Activated B cell treated with CpG ODN at 0.5 μM for 24 hours (primary cell): ENCODE data around the gene ADAMTS13. TPM values are rescaled to one million over a fixed set of nuclear protein-coding genes. Genes with fewer than 3 reads are reported as not detected.

ENCODE experiments used
- ATAC-seq: fragments of 200-7000 bp; cut with Tn5 transposase; one replicate; pipeline ENCODE4 v1.10.0; 2021; ENCODE audit warnings: low read depth, mild to moderate bottlenecking, moderate library complexity
- CTCF ChIA-PET: fragments of 350-600 bp; sonication (Branson Sonifier 250); formaldehyde crosslinking; loops from one replicate; lab custom pipeline; 2021; ENCODE audit warnings: antibody characterized with exemption; lab: Charles Lee
- POLR2A ChIA-PET: fragments of 350-600 bp; sonication (Branson Sonifier 250); formaldehyde crosslinking; loops from one replicate; lab custom pipeline; 2021; ENCODE audit warnings: antibody characterized with exemption; lab: Charles Lee
- DNase-seq: peaks from one replicate; pipeline ENCODE4 v3.0.0; 2022
- H3K27ac Mint-ChIP-seq: one replicate; pipeline ENCODE4 v1.8.0; 2020; ENCODE audit warnings: mixed read lengths
- H3K27me3 Mint-ChIP-seq: one replicate; pipeline ENCODE4 v1.8.0; 2021; ENCODE audit warnings: mixed read lengths
- H3K36me3 Mint-ChIP-seq: one replicate; pipeline ENCODE4 v1.8.0; 2021; ENCODE audit warnings: low read depth, mixed read lengths
- H3K4me1 Mint-ChIP-seq: one replicate; pipeline ENCODE4 v1.8.0; 2021; ENCODE audit warnings: mixed read lengths
- H3K4me3 Mint-ChIP-seq: one replicate; pipeline ENCODE4 v1.8.0; 2020; ENCODE audit warnings: mild to moderate bottlenecking, mixed read lengths
- H3K9me3 Mint-ChIP-seq: one replicate; pipeline ENCODE4 v1.8.0; 2020; ENCODE audit warnings: mixed read lengths
- CTCF ChIP-seq: fragments of 200-600 bp; IDR thresholded peaks from one replicate; pipeline ENCODE4 v1.8.0; 2022; ENCODE audit warnings: antibody characterized with exemption, mild to moderate bottlenecking
- intact Hi-C: fragments of 100-400 bp; cut with micrococcal nuclease; formaldehyde crosslinking; loops from one replicate; pipeline ENCODE4 v1.15.1; 2024
- total RNA-seq: library from RNA; stranded (reverse); gene quantifications from 2 replicates; pipeline ENCODE4 v1.2.3, GENCODE V29; 2022

ADAMTS13 gene
- total RNA-seq, 1 donor from 2014 or later = 1.9 TPM

GRCh38 chr9:133506653-133507038, 84.5 kb downstream of the ADAMTS13 start:
- Mint-ChIP-seq H3K36me3 (no peaks in the 10 kb centered on the region), H3K27me3 (peaks cover 21% of the 10 kb centered on the region), H3K27ac (no peak overlapping the region), H3K4me3 (no peak overlapping the region), H3K9me3 (peaks cover 13% of the 10 kb centered on the region), H3K4me1 (no peaks in the 10 kb centered on the region)
- intact Hi-C loops = no loop called here
- CTCF ChIA-PET = no interaction called here
- ATAC-seq (no peak), DNase-seq (no peak)
- POLR2A ChIA-PET = no interaction called here
- no peak for TF ChIP-seq CTCF

- POLR2A ChIA-PET = no interaction called here
- intact Hi-C loops = no loop called here
These were observed 85.2 kb downstream of the ADAMTS13 start for GRCh38 chr9:133507246-133507965.

GRCh38 chr9:133508046-133508445, 85.9 kb downstream of the ADAMTS13 start:
- no peak for ATAC-seq
- H3K4me1 Mint-ChIP-seq = no peaks in the 10 kb centered on the region
- POLR2A ChIA-PET = no interaction called here
- H3K9me3 Mint-ChIP-seq = peaks cover 5% of the 10 kb centered on the region
- H3K27ac Mint-ChIP-seq = no peak overlapping the region
- peaks cover 21% of the 10 kb centered on the region for H3K27me3 Mint-ChIP-seq
- DNase-seq = no peak
- no peaks in the 10 kb centered on the region for H3K36me3 Mint-ChIP-seq
- CTCF ChIA-PET = no interaction called here
- intact Hi-C loops = no loop called here
- TF ChIP-seq CTCF = no peak
- H3K4me3 Mint-ChIP-seq = no peak overlapping the region

More at GRCh38 chr9:133507246-133507965, 85.2 kb downstream of the ADAMTS13 start:
- H3K4me3 Mint-ChIP-seq = no peak overlapping the region
- CTCF ChIA-PET = no interaction called here
- H3K36me3 Mint-ChIP-seq = no peaks in the 10 kb centered on the region
- DNase-seq (no peak), ATAC-seq (no peak)
- peaks cover 21% of the 10 kb centered on the region for H3K27me3 Mint-ChIP-seq
- H3K4me1 Mint-ChIP-seq = no peaks in the 10 kb centered on the region
- TF ChIP-seq CTCF = no peak
- H3K27ac Mint-ChIP-seq = no peak overlapping the region
- peaks cover 9% of the 10 kb centered on the region for H3K9me3 Mint-ChIP-seq

Other genes starting within 250 kb of the ADAMTS13 start
- gene OBP2B, start 213.1 kb upstream of the ADAMTS13 start, total RNA-seq = not detected in 2 replicates
- not detected in 2 replicates for gene ABO, start 147.2 kb upstream of the ADAMTS13 start, total RNA-seq
- gene SURF6, start 86.2 kb upstream of the ADAMTS13 start, total RNA-seq = 22.4 and 23.9 TPM in 2 replicates
- 40.7 and 45.7 TPM in 2 replicates for gene MED22, start 74.2 kb upstream of the ADAMTS13 start, total RNA-seq
- 3,786 and 4,134 TPM in 2 replicates for gene RPL7A, start 74.1 kb upstream of the ADAMTS13 start, total RNA-seq
- 33.6 and 38.9 TPM in 2 replicates for gene SURF1, start 65.9 kb upstream of the ADAMTS13 start, total RNA-seq
- gene SURF2, start 65.8 kb upstream of the ADAMTS13 start, total RNA-seq = 17.3 and 17.8 TPM in 2 replicates
- gene SURF4, start 46.3 kb upstream of the ADAMTS13 start, total RNA-seq = 57.0 and 58.2 TPM in 2 replicates
- gene STKLD1, start 46.0 kb upstream of the ADAMTS13 start, total RNA-seq = 0.37 and 0.44 TPM in 2 replicates
- 31.6 and 33.3 TPM in 2 replicates for gene REXO4, start 4.4 kb upstream of the ADAMTS13 start, total RNA-seq
- gene CACFD1, start 37.6 kb downstream of the ADAMTS13 start, total RNA-seq = 13.8 and 15.0 TPM in 2 replicates
- gene SLC2A6, start 56.7 kb downstream of the ADAMTS13 start, total RNA-seq = 32.9 and 37.4 TPM in 2 replicates
- gene MYMK, start 102.6 kb downstream of the ADAMTS13 start, total RNA-seq = not detected in 2 replicates
- gene ADAMTSL2, start 112.3 kb downstream of the ADAMTS13 start, total RNA-seq = not detected in 2 replicates
- gene FAM163B, start 187.0 kb downstream of the ADAMTS13 start, total RNA-seq = not detected in 2 replicates
- not detected in 2 replicates for gene DBH, start 214.0 kb downstream of the ADAMTS13 start, total RNA-seq